WTC11 (cell line): Measurements from ENCODE around the gene BCAS3.

Source experiments
- KAT7 ChIP-seq: sonication (generic); formaldehyde crosslinking; IDR thresholded peaks from 2 replicates; pipeline ENCODE4 v1.8.1; 2023; ENCODE audit warnings: missing genetic modification reagents, mild to moderate bottlenecking, borderline replicate concordance
- TF ChIP-seq, protein P1 (sequence below): fragments of 250-450 bp; sonication (Bioruptor Pico); conservative IDR thresholded peaks from 2 replicates; pipeline ENCODE4 v1.9.0; 2021; ENCODE audit warnings: mild to moderate bottlenecking
- TF ChIP-seq, protein P2 (sequence below): fragments of 200-600 bp; IDR thresholded peaks from 2 replicates; pipeline ENCODE4 v1.8.0; 2022; ENCODE audit warnings: antibody characterized with exemption

DNA sequence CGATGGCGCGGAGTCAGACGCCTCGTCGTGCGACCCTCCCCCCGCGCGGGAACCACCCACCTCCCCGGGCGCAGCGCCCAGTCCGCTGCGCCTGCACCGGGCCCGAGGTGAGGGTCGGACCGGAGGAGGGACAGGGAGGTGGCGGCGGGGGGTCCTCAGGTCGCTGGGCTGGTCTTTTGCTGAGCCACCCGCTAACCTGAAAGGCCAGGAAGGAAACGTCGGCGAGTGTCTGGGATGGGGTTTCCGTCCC, 726.9 kb downstream of the BCAS3 start:
- TF ChIP-seq, protein P1, sequence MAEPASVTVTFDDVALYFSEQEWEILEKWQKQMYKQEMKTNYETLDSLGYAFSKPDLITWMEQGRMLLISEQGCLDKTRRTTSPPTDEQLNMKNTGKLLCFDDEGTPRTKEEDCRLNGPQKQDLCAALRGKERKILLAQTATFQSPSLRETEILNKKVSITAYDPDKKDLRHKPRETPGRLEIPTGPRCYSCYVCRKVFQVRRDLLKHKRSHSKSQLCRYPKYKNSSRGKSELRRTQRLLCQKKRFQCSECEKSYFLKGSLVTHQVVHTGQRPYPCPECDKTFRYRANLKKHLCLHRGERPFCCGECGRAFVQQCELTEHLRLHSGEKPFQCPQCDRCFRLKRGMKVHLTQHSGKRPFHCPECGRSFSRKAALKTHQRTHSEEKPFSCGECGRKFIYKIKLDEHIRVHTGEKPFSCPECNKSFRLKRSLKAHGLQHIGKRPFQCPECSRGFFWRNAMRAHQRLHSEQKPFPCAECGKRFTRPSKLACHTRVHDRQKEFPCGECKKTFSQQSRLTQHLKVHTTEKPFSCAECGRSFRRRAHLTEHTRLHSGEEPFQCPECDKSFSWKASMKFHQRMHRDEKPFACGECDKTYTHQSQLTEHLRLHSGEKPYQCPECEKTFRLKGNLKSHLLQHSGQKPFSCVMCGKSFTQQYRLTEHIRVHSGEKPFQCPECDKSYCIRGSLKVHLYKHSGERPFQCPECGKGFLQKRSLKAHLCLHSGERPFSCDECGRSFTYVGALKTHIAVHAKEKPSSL (CRISPR knock-in tag): no peak
- TF ChIP-seq KAT7 (CRISPR knock-in tag): no peak
- TF ChIP-seq, protein P2, sequence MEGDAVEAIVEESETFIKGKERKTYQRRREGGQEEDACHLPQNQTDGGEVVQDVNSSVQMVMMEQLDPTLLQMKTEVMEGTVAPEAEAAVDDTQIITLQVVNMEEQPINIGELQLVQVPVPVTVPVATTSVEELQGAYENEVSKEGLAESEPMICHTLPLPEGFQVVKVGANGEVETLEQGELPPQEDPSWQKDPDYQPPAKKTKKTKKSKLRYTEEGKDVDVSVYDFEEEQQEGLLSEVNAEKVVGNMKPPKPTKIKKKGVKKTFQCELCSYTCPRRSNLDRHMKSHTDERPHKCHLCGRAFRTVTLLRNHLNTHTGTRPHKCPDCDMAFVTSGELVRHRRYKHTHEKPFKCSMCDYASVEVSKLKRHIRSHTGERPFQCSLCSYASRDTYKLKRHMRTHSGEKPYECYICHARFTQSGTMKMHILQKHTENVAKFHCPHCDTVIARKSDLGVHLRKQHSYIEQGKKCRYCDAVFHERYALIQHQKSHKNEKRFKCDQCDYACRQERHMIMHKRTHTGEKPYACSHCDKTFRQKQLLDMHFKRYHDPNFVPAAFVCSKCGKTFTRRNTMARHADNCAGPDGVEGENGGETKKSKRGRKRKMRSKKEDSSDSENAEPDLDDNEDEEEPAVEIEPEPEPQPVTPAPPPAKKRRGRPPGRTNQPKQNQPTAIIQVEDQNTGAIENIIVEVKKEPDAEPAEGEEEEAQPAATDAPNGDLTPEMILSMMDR: no peak
